HepG2 (cell line): ENCODE measurements around the gene FER1L5. TPM values are rescaled to one million over a fixed set of nuclear protein-coding genes. Genes with fewer than 3 reads are reported as not detected.

Experiments
- BRCA1 ChIP-seq: sonication (generic); formaldehyde crosslinking; IDR thresholded peaks from 2 replicates; pipeline ENCODE4 v1.4.0; 2020; ENCODE audit warnings: missing genetic modification reagents
- DPF2 ChIP-seq: sonication (generic); formaldehyde crosslinking; IDR thresholded peaks from 2 replicates; pipeline ENCODE4 v1.4.0; 2020; ENCODE audit warnings: mild to moderate bottlenecking, low read depth, missing genetic modification reagents, borderline replicate concordance
- EP300 ChIP-seq, 3 experiments: sonication (generic) in 1 of 3; formaldehyde crosslinking in 1 of 3; IDR thresholded peaks; 2 replicates each; pipeline versions ENCODE4 v1.5.1 to v1.6.1; 2011 to 2020; ENCODE audit warnings: low read depth in 2 of 3, low read length in 2 of 3, borderline replicate concordance in 1 of 3, improper control_type of control experiment in 1 of 3, mild to moderate bottlenecking in 1 of 3, missing genetic modification reagents in 1 of 3, moderate library complexity in 1 of 3
- FOXM1 ChIP-seq: sonication (generic); formaldehyde crosslinking; IDR thresholded peaks from 2 replicates; pipeline ENCODE4 v1.5.0; 2020; ENCODE audit warnings: missing genetic modification reagents
- HOXA9 ChIP-seq: sonication (generic); formaldehyde crosslinking; IDR thresholded peaks from 2 replicates; pipeline ENCODE4 v1.8.1; 2022; ENCODE audit warnings: missing genetic modification reagents, mild to moderate bottlenecking, moderate library complexity, borderline replicate concordance
- KLF12 ChIP-seq: sonication (generic); formaldehyde crosslinking; IDR thresholded peaks from 2 replicates; pipeline ENCODE4 v1.4.0; 2020; ENCODE audit warnings: missing genetic modification reagents, borderline replicate concordance
- SOX6 ChIP-seq, 2 experiments: fragments of 450-650 bp in 1 of 2; sonication (generic) in 1 of 2; formaldehyde crosslinking in 1 of 2; IDR thresholded peaks; 2 replicates each; pipeline versions ENCODE4 v1.4.0 to v1.6.1; 2017 to 2020; ENCODE audit warnings: antibody characterized with exemption in 1 of 2, mild to moderate bottlenecking in 1 of 2, missing genetic modification reagents in 1 of 2
- ZNF549 ChIP-seq: sonication (generic); formaldehyde crosslinking; IDR thresholded peaks from 2 replicates; pipeline ENCODE4 v1.5.0; 2020; ENCODE audit warnings: missing genetic modification reagents
- ZNF772 ChIP-seq: sonication (generic); formaldehyde crosslinking; IDR thresholded peaks from 2 replicates; pipeline ENCODE4 v1.5.0; 2020; ENCODE audit warnings: mild to moderate bottlenecking, missing genetic modification reagents
- polyA plus RNA-seq, 8 experiments: library from polyadenylated mRNA; depleted of rRNA in 3 of 8; stranded (reverse) in 7 of 8; unstranded in 1 of 8; fragments of >200 nt; fragmentation: Illumina TruSeq in 4 of 8; extraction: Trizol in 4 of 8; gene quantifications; 2 replicates each; pipeline versions ENCODE4 v1.2.1 to v1.2.3, GENCODE V29; 2011 to 2016; ENCODE audit warnings: low read depth in 4 of 8, missing spikeins in 1 of 8, mixed read lengths in 1 of 8; ENCODE audit not compliant: insufficient read depth in 1 of 8
- total RNA-seq, 5 experiments: library from RNA; depleted of rRNA; stranded (reverse); fragments of >200 nt; fragmentation: Illumina TruSeq; extraction: Trizol; gene quantifications; 2 replicates each; pipeline ENCODE4 v1.2.3, GENCODE V29; 2016; ENCODE audit warnings: low read depth in 1 of 5
- TF ChIP-seq, protein P1 (sequence below): sonication (generic); formaldehyde crosslinking; IDR thresholded peaks from 2 replicates; pipeline ENCODE4 v1.8.1; 2023; ENCODE audit warnings: mild to moderate bottlenecking, inconsistent platforms, moderate library complexity, missing genetic modification reagents, borderline replicate concordance
- TF ChIP-seq, protein P2 (sequence below): sonication (generic); formaldehyde crosslinking; IDR thresholded peaks from 2 replicates; pipeline ENCODE4 v1.4.0; 2020; ENCODE audit warnings: missing genetic modification reagents
- TF ChIP-seq, protein P3 (sequence below): IDR thresholded peaks from 2 replicates; pipeline ENCODE4 v1.6.1; 2018; ENCODE audit warnings: missing genetic modification reagents
- TF ChIP-seq, protein P4 (sequence below): sonication (generic); formaldehyde crosslinking; IDR thresholded peaks from 2 replicates; pipeline ENCODE4 v1.8.0; 2022; ENCODE audit warnings: mild to moderate bottlenecking, missing genetic modification reagents, moderate library complexity
- TF ChIP-seq, protein P5 (sequence below): sonication (generic); formaldehyde crosslinking; IDR thresholded peaks from 2 replicates; pipeline ENCODE4; 2020; ENCODE audit warnings: missing genetic modification reagents, mild to moderate bottlenecking, borderline replicate concordance
- TF ChIP-seq, protein P6 (sequence below): fragments of 450-650 bp; IDR thresholded peaks from 2 replicates; pipeline ENCODE4 v1.6.1; 2017; ENCODE audit warnings: mild to moderate bottlenecking

FER1L5 gene
- total and polyA plus RNA-seq, 2 of the 13 experiments (the other 11 are each of a cell fraction or from before 2014, with no cell fraction given): 0.02 to 0.08 TPM

DNA sequence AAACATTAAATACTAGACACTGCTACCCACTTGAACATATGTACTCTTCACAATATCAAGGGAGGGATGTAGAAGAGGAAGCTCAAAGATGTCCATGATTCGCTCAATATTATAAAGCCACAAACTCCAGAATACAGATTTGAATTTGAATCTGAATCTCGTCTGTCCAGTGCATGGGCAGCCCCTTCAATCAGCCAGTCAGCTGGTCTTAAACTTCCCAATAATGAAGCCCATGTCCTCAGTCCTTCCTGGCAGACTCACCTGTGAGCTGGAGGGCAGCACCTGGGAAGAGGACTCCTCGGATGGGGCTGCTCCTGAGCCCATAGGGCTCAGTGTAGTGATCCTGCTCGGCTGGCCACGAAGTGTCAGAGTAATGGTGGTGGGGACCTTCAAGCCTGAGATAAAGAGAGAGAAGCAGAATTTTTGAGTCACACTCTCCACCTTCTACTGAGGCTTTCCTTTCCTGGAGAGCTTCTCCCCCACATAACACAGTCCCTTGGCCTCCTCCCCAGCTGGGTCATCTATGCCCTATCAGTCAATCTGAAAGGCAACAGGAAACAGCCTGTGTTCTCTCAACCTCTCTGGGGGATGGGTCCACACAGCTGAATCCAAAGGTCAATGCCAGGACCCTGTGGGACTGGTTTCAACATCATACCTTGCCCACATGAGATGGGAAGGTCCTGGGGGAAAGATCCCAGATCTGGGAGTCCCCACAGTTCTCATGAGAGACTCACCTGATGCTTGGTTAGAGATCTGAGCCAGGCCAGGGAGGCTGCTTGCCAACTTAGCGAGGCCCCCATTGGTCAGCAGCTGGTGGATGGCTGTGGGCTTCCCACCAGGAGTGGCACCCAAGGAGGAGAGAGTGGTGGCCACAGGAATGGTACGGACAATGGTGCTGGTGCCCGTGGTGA lies 40.9 kb upstream of the FER1L5 start (continued):
- TF ChIP-seq, protein P1, sequence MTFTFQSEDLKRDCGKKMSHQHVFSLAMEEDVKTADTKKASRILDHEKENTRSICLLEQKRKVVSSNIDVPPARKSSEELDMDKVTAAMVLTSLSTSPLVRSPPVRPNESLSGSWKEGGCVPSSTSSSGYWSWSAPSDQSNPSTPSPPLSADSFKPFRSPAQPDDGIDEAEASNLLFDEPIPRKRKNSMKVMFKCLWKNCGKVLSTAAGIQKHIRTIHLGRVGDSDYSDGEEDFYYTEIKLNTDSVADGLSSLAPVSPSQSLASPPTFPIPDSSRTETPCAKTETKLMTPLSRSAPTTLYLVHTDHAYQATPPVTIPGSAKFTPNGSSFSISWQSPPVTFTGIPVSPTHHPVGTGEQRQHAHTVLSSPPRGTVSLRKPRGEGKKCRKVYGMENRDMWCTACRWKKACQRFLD: no peak
- TF ChIP-seq KLF12 (CRISPR knock-in tag) (0 out of 2 replicates have a peak, but pooled peaks have one; percentile 37), BRCA1 (CRISPR knock-in tag) (peak; percentile 71; the same call in 1 of the 2 replicates), SOX6 (IDR thresholded peaks at IDR 0.05) (no peak), SOX6 (CRISPR knock-in tag; IDR thresholded peaks at IDR 0.05) (peak; percentile 88), HOXA9 (CRISPR knock-in tag) (no peak), ZNF549 (no peak), EP300 (IDR thresholded peaks at IDR 0.05; ENCODE audit: low read depth in 2 of 2, low read length in 2 of 2) (peak; percentile 34 to 92; a peak in 3 of 4 replicates), EP300 (CRISPR knock-in tag; IDR thresholded peaks at IDR 0.05; ENCODE audit: borderline replicate concordance) (peak; percentile 83; the same call in 1 of the 2 replicates), ZNF772 (CRISPR knock-in tag) (peak; percentile 79; the same call in 1 of the 2 replicates), DPF2 (CRISPR knock-in tag) (peak; percentile 92), FOXM1 (CRISPR knock-in tag) (no peak)
- TF ChIP-seq, protein P2, sequence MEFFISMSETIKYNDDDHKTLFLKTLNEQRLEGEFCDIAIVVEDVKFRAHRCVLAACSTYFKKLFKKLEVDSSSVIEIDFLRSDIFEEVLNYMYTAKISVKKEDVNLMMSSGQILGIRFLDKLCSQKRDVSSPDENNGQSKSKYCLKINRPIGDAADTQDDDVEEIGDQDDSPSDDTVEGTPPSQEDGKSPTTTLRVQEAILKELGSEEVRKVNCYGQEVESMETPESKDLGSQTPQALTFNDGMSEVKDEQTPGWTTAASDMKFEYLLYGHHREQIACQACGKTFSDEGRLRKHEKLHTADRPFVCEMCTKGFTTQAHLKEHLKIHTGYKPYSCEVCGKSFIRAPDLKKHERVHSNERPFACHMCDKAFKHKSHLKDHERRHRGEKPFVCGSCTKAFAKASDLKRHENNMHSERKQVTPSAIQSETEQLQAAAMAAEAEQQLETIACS (CRISPR knock-in tag): 0 out of 2 replicates have a peak, but pooled peaks have one; percentile 19
- TF ChIP-seq, protein P3, sequence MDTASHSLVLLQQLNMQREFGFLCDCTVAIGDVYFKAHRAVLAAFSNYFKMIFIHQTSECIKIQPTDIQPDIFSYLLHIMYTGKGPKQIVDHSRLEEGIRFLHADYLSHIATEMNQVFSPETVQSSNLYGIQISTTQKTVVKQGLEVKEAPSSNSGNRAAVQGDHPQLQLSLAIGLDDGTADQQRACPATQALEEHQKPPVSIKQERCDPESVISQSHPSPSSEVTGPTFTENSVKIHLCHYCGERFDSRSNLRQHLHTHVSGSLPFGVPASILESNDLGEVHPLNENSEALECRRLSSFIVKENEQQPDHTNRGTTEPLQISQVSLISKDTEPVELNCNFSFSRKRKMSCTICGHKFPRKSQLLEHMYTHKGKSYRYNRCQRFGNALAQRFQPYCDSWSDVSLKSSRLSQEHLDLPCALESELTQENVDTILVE (CRISPR knock-in tag): peak; percentile 36; the same call in 1 of the 2 replicates
- TF ChIP-seq, protein P4, sequence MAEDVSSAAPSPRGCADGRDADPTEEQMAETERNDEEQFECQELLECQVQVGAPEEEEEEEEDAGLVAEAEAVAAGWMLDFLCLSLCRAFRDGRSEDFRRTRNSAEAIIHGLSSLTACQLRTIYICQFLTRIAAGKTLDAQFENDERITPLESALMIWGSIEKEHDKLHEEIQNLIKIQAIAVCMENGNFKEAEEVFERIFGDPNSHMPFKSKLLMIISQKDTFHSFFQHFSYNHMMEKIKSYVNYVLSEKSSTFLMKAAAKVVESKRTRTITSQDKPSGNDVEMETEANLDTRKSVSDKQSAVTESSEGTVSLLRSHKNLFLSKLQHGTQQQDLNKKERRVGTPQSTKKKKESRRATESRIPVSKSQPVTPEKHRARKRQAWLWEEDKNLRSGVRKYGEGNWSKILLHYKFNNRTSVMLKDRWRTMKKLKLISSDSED (CRISPR knock-in tag): no peak
- TF ChIP-seq, protein P5, sequence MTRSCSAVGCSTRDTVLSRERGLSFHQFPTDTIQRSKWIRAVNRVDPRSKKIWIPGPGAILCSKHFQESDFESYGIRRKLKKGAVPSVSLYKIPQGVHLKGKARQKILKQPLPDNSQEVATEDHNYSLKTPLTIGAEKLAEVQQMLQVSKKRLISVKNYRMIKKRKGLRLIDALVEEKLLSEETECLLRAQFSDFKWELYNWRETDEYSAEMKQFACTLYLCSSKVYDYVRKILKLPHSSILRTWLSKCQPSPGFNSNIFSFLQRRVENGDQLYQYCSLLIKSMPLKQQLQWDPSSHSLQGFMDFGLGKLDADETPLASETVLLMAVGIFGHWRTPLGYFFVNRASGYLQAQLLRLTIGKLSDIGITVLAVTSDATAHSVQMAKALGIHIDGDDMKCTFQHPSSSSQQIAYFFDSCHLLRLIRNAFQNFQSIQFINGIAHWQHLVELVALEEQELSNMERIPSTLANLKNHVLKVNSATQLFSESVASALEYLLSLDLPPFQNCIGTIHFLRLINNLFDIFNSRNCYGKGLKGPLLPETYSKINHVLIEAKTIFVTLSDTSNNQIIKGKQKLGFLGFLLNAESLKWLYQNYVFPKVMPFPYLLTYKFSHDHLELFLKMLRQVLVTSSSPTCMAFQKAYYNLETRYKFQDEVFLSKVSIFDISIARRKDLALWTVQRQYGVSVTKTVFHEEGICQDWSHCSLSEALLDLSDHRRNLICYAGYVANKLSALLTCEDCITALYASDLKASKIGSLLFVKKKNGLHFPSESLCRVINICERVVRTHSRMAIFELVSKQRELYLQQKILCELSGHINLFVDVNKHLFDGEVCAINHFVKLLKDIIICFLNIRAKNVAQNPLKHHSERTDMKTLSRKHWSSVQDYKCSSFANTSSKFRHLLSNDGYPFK (CRISPR knock-in tag): peak; percentile 81; the same call in 1 of the 2 replicates
- TF ChIP-seq, protein P6, sequence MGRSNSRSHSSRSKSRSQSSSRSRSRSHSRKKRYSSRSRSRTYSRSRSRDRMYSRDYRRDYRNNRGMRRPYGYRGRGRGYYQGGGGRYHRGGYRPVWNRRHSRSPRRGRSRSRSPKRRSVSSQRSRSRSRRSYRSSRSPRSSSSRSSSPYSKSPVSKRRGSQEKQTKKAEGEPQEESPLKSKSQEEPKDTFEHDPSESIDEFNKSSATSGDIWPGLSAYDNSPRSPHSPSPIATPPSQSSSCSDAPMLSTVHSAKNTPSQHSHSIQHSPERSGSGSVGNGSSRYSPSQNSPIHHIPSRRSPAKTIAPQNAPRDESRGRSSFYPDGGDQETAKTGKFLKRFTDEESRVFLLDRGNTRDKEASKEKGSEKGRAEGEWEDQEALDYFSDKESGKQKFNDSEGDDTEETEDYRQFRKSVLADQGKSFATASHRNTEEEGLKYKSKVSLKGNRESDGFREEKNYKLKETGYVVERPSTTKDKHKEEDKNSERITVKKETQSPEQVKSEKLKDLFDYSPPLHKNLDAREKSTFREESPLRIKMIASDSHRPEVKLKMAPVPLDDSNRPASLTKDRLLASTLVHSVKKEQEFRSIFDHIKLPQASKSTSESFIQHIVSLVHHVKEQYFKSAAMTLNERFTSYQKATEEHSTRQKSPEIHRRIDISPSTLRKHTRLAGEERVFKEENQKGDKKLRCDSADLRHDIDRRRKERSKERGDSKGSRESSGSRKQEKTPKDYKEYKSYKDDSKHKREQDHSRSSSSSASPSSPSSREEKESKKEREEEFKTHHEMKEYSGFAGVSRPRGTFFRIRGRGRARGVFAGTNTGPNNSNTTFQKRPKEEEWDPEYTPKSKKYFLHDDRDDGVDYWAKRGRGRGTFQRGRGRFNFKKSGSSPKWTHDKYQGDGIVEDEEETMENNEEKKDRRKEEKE: no peak
